ENCODE measurements around the gene ZCCHC7. TPM values are rescaled to one million over a fixed set of nuclear protein-coding genes. Genes with fewer than 3 reads are reported as not detected.
A peak's percentile ranks its signal among the peaks of the same experiment; 100 is the strongest.

Gene ZCCHC7
- total and polyA plus RNA-seq, 9 of the 15 experiments (the other 6 are each of a cell fraction or from before 2014, with no cell fraction given), result 34.1 to 68.9 (median 48.8) TPM

- TF ChIP-seq, protein P1, sequence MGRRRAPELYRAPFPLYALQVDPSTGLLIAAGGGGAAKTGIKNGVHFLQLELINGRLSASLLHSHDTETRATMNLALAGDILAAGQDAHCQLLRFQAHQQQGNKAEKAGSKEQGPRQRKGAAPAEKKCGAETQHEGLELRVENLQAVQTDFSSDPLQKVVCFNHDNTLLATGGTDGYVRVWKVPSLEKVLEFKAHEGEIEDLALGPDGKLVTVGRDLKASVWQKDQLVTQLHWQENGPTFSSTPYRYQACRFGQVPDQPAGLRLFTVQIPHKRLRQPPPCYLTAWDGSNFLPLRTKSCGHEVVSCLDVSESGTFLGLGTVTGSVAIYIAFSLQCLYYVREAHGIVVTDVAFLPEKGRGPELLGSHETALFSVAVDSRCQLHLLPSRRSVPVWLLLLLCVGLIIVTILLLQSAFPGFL (CRISPR knock-in tag; IDR thresholded peaks at IDR 0.05), result no peak
- TF ChIP-seq TCF7 (IDR thresholded peaks at IDR 0.05; ENCODE audit: borderline replicate concordance) (peak; percentile 81; the same call in 1 of the 2 replicates), FOSL1 (tag; conservative IDR thresholded peaks at IDR 0.05) (peak; percentile 60), PTTG1 (tag; IDR thresholded peaks at IDR 0.05; ENCODE audit: low read depth) (no peak), ZBTB8A (IDR thresholded peaks at IDR 0.05; ENCODE audit: partially characterized antibody) (no peak), MTA2 (IDR thresholded peaks at IDR 0.05; ENCODE audit: low read depth) (no peak), ZBTB34 (CRISPR knock-in tag; IDR thresholded peaks at IDR 0.05) (no peak), CBFA2T3 (IDR thresholded peaks at IDR 0.05) (no peak), BHLHE40 (IDR thresholded peaks at IDR 0.05; ENCODE audit: low read length) (peak; percentile 72), ZNF584 (CRISPR knock-in tag; IDR thresholded peaks at IDR 0.05; ENCODE audit: low read depth) (peak; percentile 92; the same call in 1 of the 2 replicates), KLF16 (IDR thresholded peaks at IDR 0.05) (peak; percentile 99), SPI1 (IDR thresholded peaks at IDR 0.05; ENCODE audit: borderline replicate concordance, low read depth, low read length) (peak; percentile 85), ZNF449 (CRISPR knock-in tag; IDR thresholded peaks at IDR 0.05) (peak; percentile 83; the same call in 1 of the 2 replicates), HBP1 (CRISPR knock-in tag; IDR thresholded peaks at IDR 0.05) (peak; percentile 27; the same call in 1 of the 2 replicates), ZSCAN32 (CRISPR knock-in tag; IDR thresholded peaks at IDR 0.05) (no peak), MAFF (IDR thresholded peaks at IDR 0.05; ENCODE audit: low read length) (no peak), ZC3H4 (CRISPR knock-in tag; IDR thresholded peaks at IDR 0.05; ENCODE audit: borderline replicate concordance) (no peak)
- TF ChIP-seq, protein P2, sequence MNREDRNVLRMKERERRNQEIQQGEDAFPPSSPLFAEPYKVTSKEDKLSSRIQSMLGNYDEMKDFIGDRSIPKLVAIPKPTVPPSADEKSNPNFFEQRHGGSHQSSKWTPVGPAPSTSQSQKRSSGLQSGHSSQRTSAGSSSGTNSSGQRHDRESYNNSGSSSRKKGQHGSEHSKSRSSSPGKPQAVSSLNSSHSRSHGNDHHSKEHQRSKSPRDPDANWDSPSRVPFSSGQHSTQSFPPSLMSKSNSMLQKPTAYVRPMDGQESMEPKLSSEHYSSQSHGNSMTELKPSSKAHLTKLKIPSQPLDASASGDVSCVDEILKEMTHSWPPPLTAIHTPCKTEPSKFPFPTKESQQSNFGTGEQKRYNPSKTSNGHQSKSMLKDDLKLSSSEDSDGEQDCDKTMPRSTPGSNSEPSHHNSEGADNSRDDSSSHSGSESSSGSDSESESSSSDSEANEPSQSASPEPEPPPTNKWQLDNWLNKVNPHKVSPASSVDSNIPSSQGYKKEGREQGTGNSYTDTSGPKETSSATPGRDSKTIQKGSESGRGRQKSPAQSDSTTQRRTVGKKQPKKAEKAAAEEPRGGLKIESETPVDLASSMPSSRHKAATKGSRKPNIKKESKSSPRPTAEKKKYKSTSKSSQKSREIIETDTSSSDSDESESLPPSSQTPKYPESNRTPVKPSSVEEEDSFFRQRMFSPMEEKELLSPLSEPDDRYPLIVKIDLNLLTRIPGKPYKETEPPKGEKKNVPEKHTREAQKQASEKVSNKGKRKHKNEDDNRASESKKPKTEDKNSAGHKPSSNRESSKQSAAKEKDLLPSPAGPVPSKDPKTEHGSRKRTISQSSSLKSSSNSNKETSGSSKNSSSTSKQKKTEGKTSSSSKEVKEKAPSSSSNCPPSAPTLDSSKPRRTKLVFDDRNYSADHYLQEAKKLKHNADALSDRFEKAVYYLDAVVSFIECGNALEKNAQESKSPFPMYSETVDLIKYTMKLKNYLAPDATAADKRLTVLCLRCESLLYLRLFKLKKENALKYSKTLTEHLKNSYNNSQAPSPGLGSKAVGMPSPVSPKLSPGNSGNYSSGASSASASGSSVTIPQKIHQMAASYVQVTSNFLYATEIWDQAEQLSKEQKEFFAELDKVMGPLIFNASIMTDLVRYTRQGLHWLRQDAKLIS (CRISPR knock-in tag; IDR thresholded peaks at IDR 0.05), result no peak
Measured at GRCh38 chr9:37197158-37198038, 77.0 kb downstream of the ZCCHC7 start (continued).
